HG02870 (cell line): ENCODE results near the gene ADK.
"Not testable (repeated sequence)": the region's sequence is repeated elsewhere in the genome, so short reads cannot be mapped to it uniquely, and the experiment has no call there.

Source experiments
- ATAC-seq: cut with Tn5 transposase; IDR thresholded peaks from one replicate; pipeline ENCODE4 v1.9.1; 2021; ENCODE audit warnings: mild to moderate bottlenecking, moderate library complexity; ENCODE audit not compliant: unreplicated experiment

Gene ADK

DNA sequence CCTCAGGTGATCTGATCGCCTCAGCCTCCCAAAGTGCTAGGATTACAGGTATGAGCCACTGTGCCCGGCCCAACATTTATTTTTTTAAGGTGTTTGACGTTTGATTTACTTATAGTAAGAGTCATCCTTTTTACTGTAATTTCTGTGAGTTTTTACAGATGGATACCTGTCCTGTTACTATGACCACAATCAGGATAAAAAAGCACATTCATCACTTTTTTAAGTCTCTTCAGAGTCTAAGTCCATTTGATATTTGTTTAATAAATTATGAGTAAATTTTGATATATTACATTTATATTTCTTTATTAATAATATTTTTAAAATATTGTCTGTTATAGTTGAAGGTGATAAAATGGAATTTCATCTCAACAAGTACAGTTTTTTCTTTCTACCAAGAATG lies 374.9 kb downstream of the ADK start:
- no peak for ATAC-seq

GRCh38 chr10:74527611-74528010 lies 376.6 kb downstream of the ADK start:
- ATAC-seq = not testable (repeated sequence)

DNA sequence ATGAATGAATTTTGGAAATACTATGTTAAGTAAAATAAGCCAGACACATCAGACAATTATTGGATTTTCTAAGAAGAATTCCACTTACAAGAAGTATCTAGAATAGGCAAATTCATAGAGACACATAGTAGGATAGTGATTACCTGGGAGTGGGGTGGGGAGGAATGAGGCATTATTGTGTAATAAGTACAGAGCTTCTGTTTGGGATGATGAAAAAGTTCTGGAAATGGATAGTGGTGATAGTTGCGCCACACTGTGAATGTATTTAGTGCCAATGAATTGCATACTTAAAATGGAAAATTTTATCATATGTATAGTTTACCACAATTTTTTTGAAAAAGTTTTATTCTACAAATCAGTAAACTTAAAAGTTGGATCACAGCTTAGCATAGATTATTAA lies 378.2 kb downstream of the ADK start:
- ATAC-seq = no peak

DNA sequence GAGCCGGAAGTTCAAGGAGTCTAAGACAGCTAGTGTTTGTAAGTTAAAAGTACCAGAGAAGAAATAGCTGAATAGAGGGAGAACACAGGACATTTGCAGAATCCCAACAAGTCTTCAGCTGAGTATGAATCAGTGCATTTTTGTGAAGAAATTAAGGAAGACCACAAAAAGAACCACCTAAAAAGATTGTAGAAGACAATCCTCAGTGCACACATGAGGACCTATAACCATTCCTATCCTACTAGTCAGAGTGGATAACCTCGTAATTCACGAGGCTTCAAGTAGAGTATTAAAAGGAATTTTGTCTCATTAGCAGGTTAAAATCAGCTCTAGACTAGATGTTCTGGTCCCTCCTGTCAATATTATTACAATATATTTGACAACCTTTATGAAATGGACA lies 380.0 kb downstream of the ADK start:
- no peak for ATAC-seq

- no peak for ATAC-seq
Observed at GRCh38 chr10:74539317-74539716, 388.3 kb downstream of the ADK start.

- ATAC-seq = no peak
Observed at GRCh38 chr10:74541375-74541774, 390.4 kb downstream of the ADK start.

DNA sequence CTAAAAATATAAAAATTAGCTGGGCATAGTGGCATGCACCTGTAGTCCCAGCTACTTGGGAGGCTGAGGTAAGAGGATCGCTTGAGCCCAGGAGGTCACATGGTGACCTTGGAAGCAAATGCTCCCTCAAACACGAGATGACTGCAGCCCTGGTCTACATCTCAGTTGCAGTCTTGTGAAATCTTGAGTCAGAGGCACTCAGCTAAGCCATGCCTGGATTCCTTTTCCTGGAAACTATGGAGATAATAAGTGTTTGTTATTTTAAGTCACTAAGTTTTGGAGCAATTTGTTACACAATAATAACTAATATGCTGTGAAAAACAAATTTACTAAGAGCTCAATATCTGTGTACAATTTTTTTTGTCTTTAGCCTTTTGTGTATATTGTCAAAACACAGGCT lies 391.1 kb downstream of the ADK start:
- no peak for ATAC-seq

- ATAC-seq = no peak
Observed at GRCh38 chr10:74543276-74543675, 392.3 kb downstream of the ADK start.

- ATAC-seq = no peak
Observed at GRCh38 chr10:74544106-74544505, 393.1 kb downstream of the ADK start.

- no peak for ATAC-seq
Observed at GRCh38 chr10:74548676-74549075, 397.7 kb downstream of the ADK start.

DNA sequence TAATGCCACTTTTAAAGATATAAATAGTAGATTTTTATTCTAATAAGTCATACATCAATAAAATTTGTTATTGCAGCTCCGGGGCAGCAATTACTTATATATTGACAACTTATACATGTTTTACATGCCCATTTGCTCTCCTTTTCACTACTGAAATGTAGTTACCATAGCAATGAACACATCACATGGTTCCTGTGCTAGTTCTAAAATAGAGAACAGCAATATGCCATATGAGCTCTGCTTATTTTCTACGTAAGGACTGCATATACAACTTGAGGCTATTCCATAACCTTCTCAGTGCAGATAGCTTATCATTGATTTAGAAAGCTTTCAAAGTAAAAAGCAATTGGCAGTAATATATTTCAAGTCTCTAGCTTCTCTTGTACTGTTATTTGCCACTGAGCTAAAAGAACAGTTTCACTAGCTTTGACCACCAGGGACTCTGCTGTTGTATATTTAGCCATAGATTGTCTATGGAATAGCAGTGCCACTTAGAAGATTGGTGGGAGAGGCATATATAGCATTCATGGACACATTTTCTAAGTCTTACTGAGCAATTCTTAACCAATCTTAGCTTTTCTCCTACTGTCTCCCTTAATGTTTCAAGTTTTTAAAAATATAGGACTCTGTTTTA lies 405.2 kb downstream of the ADK start:
- ATAC-seq = no peak

- ATAC-seq = no peak
Observed at GRCh38 chr10:74557098-74557497, 406.1 kb downstream of the ADK start.

GRCh38 chr10:74558403-74558802 lies 407.4 kb downstream of the ADK start:
- no peak for ATAC-seq

DNA sequence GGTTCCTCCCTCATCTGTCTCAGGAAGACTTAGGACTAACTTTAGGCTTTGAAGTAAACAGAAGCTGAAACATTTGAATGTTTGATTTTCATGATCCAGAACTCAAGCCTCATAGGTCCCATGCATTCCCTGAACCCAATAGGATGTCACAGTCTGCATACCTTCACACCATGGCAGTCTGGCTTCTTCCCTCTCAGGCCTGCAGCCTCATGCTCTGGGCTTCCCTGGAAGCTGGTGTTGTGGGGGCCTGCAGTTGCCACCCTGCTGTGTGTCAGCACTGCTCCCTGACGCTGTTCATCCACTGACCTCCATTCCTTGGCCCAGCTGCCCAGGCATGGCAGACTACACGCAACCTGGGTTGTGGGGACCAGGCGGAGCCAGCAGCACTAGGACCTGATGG lies 407.9 kb downstream of the ADK start:
- no peak for ATAC-seq

DNA sequence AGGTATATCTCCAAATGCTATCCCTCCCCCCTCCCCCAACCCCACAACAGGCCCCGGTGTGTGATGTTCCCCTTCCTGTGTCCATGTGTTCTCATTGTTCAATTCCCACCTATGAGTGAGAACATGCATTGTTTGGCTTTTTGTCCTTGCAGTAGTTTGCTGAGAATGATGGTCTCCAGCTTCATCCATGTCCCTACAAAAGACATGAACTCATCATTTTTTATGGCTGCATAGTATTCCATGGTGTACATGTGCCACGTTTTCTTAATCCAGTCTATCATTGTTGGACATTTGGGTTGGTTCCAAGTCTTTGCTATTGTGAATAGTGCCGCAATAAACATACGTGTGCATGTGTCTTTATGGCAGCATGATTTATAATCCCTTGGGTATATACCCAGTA lies 417.9 kb downstream of the ADK start:
- ATAC-seq = not testable (repeated sequence)

GRCh38 chr10:74573497-74573896 lies 422.5 kb downstream of the ADK start:
- not testable (repeated sequence) for ATAC-seq

- no peak for ATAC-seq
Observed at GRCh38 chr10:74575191-74575720, 424.2 kb downstream of the ADK start.

- no peak for ATAC-seq
Observed at GRCh38 chr10:74575912-74576311, 424.9 kb downstream of the ADK start.

DNA sequence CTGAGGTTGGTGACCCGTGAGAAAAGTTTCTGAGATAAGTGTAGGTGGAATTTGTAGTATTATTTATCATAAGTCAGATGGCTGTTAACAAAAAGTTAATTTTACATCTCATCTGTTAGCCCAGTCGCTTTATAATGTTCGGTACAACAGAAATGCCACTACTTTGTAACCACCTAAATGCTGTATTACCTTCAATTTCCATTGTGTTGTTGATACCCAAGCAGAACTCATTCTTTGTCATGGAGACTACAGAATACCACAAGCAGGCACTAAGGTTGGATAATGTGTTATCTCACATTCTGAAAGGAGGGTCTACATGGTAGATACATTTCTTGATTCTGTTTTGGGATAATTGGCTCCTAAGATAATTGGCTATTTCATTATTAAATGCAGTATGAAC lies 425.6 kb downstream of the ADK start:
- no peak for ATAC-seq

DNA sequence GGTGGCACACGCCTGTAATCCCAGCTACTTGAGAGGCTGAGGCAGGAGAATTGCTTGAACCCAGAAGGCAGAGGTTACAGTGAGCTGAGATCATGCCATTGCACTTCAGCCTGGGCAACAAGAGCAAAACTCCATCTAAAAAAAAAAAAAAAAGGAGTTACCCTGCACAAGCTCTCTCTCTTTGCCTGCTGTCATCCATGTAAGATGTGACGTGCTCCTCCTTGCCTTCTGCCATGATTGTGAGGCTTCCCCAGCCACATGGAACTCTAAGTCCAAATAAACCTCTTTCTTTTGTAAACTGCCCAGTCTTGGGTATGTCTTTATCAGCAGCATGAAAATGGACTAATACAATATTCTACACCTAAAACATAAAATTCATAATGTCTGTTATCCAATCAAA lies 429.4 kb downstream of the ADK start:
- ATAC-seq = not testable (repeated sequence)

DNA sequence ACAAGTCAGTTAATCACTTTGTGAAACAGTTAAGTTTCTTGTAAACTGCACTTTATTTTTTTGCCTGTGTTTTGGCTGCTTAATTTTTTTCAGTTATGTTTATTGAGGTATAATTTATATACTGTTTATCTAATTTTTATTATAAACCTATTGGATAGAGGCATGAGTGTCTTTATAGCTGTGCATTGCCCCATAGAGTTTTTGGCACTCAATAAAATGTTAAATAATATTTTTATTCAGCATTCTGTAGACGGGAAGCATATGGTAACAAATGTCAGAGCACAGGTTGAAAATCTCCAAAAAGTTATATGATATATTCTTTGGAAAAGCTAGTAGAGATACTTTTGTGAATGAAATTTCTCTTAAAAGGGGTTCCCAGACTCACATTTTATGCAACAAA lies 431.5 kb downstream of the ADK start:
- ATAC-seq = no peak

- peak; percentile 74 for ATAC-seq
Observed at GRCh38 chr10:74585231-74586087, 434.4 kb downstream of the ADK start.
